OCI-LY1 (cell line): ENCODE results near the gene HLCS.

Experiments used
- H2AFZ ChIP-seq: fragments of 200-600 bp; sonication (generic), shearing (Covaris generic); 2 replicates; pipeline ENCODE4 v1.6.0; 2014; ENCODE audit warnings: antibody characterized with exemption, mild to moderate bottlenecking, low read length
- H3F3A ChIP-seq: fragments of 200-600 bp; sonication (generic), shearing (Covaris generic); 2 replicates; pipeline ENCODE4 v1.6.0; 2014; ENCODE audit warnings: mild to moderate bottlenecking, antibody characterized with exemption, low read length, moderate library complexity; ENCODE audit not compliant: insufficient read depth
- H3K27ac ChIP-seq: fragments of 200-600 bp; sonication (generic); 2 replicates; pipeline ENCODE4 v1.5.1; 2014; ENCODE audit warnings: low read length, mixed run types, mild to moderate bottlenecking, low read depth; ENCODE audit not compliant: poor library complexity, severe bottlenecking
- H3K27me3 ChIP-seq: fragments of 200-600 bp; sonication (generic); 2 replicates; pipeline ENCODE4 v1.6.0; 2014; ENCODE audit warnings: antibody characterized with exemption, mild to moderate bottlenecking, low read length, moderate library complexity; ENCODE audit not compliant: insufficient read depth
- H3K36me3 ChIP-seq: fragments of 200-600 bp; sonication (generic); 2 replicates; pipeline ENCODE4 v1.6.1; 2014; ENCODE audit warnings: mild to moderate bottlenecking, antibody characterized with exemption, low read length, moderate library complexity, mixed read lengths; ENCODE audit not compliant: insufficient read depth
- H3K4me1 ChIP-seq: fragments of 200-600 bp; sonication (generic); 2 replicates; pipeline ENCODE4 v1.5.1; 2014; ENCODE audit warnings: mild to moderate bottlenecking, low read length, moderate library complexity; ENCODE audit not compliant: insufficient read depth, severe bottlenecking
- H3K4me2 ChIP-seq: fragments of 200-600 bp; sonication (generic), shearing (Covaris generic); 2 replicates; pipeline ENCODE4 v1.6.1; 2014; ENCODE audit warnings: low read length
- H3K4me3 ChIP-seq: fragments of 200-600 bp; sonication (generic); 2 replicates; pipeline ENCODE4 v1.5.1; 2014; ENCODE audit warnings: low read length, low read depth, mild to moderate bottlenecking, mixed read lengths; ENCODE audit not compliant: poor library complexity, severe bottlenecking
- H3K79me2 ChIP-seq: fragments of 200-600 bp; shearing (Covaris generic); 2 replicates; pipeline ENCODE4 v1.6.1; 2016; ENCODE audit warnings: mixed run types, low read length, mixed read lengths; ENCODE audit not compliant: insufficient read depth
- H3K9ac ChIP-seq: fragments of 200-600 bp; sonication (generic), shearing (Covaris generic); 2 replicates; pipeline ENCODE4 v1.6.1; 2014; ENCODE audit warnings: mild to moderate bottlenecking, low read length, mixed read lengths
- H3K9me2 ChIP-seq: fragments of 200-600 bp; sonication (generic), shearing (Covaris generic); 2 replicates; pipeline ENCODE4 v1.6.1; 2014; ENCODE audit warnings: low read depth, mild to moderate bottlenecking, low read length, mixed read lengths
- H3K9me3 ChIP-seq: fragments of 200-600 bp; shearing (Covaris generic); 2 replicates; pipeline ENCODE4 v1.6.1; 2014; ENCODE audit warnings: low read length, mixed read lengths
- H4K20me1 ChIP-seq: fragments of 200-600 bp; sonication (generic), shearing (Covaris generic); 2 replicates; pipeline ENCODE4 v1.6.0; 2016; ENCODE audit warnings: mild to moderate bottlenecking, low read length; ENCODE audit not compliant: insufficient read depth
- EZH2 ChIP-seq: fragments of 200-600 bp; sonication (generic), shearing (Covaris generic); IDR thresholded peaks from 2 replicates; pipeline ENCODE4 v1.8.0; 2017; ENCODE audit warnings: borderline replicate concordance, mixed run types, mild to moderate bottlenecking, antibody characterized with exemption, low read length, moderate library complexity, mixed read lengths
- TF ChIP-seq, protein P1 (sequence below): fragments of 200-600 bp; sonication (generic), shearing (Covaris generic); IDR thresholded peaks from 2 replicates; pipeline ENCODE4 v1.5.1; 2017; ENCODE audit warnings: mild to moderate bottlenecking, antibody characterized with exemption, low read length, moderate library complexity, mixed read lengths

HLCS gene

DNA sequence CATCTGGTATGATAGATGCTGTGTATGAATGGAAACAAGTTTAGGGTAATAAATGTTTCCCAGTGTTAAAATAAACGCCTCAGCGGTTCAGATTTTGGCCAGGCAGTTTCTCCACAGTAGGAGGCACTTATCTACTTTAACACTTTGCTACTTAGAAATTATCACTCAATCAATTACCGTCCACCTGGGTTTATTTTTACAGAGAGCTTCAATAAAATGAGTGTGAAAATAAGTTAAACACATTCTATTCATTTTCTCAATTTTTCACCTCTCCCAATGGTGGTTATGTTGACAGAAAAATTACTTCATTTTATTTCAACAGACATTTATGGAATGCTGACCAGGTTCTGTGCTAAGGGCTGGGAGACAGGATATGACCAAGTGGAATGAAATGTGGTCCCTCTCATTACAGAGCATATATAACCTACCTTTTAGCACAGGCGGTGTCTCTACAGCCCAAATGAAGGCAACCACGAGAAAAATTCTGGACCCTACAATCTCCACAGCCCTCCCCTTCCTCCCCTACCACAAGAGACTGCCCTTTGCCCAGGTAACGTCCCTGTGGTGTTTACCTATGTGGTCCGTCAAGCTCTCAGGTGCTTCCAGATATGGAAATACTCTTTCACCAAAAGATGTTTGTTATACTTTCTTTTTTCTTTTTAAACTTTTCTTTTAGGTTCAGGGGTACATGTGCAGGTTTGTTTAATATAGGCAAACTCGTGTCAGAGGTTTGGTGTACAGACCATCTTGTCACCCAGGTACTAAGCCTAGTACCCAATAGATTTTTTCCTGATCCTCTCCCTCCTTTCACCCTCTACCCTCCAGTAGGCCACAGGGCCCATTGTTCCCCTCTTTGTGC lies 105.5 kb downstream of the HLCS start:
- Histone ChIP-seq H2AFZ (no peak overlapping the region), H3K27ac (no peak overlapping the region), H3K27me3 (no peaks in the 10 kb centered on the region), H3K9me2 (no peaks in the 10 kb centered on the region), H3K79me2 (no peaks in the 10 kb centered on the region), H3K4me1 (peaks cover 9% of the 10 kb centered on the region), H3F3A (no peaks in the 10 kb centered on the region), H4K20me1 (no peaks in the 10 kb centered on the region), H3K9ac (no peak overlapping the region), H3K4me3 (no peak overlapping the region), H3K36me3 (no peaks in the 10 kb centered on the region), H3K4me2 (no peak overlapping the region), H3K9me3 (no peaks in the 10 kb centered on the region)
- no peak for TF ChIP-seq EZH2
- TF ChIP-seq, protein P1, sequence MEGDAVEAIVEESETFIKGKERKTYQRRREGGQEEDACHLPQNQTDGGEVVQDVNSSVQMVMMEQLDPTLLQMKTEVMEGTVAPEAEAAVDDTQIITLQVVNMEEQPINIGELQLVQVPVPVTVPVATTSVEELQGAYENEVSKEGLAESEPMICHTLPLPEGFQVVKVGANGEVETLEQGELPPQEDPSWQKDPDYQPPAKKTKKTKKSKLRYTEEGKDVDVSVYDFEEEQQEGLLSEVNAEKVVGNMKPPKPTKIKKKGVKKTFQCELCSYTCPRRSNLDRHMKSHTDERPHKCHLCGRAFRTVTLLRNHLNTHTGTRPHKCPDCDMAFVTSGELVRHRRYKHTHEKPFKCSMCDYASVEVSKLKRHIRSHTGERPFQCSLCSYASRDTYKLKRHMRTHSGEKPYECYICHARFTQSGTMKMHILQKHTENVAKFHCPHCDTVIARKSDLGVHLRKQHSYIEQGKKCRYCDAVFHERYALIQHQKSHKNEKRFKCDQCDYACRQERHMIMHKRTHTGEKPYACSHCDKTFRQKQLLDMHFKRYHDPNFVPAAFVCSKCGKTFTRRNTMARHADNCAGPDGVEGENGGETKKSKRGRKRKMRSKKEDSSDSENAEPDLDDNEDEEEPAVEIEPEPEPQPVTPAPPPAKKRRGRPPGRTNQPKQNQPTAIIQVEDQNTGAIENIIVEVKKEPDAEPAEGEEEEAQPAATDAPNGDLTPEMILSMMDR = no peak

DNA sequence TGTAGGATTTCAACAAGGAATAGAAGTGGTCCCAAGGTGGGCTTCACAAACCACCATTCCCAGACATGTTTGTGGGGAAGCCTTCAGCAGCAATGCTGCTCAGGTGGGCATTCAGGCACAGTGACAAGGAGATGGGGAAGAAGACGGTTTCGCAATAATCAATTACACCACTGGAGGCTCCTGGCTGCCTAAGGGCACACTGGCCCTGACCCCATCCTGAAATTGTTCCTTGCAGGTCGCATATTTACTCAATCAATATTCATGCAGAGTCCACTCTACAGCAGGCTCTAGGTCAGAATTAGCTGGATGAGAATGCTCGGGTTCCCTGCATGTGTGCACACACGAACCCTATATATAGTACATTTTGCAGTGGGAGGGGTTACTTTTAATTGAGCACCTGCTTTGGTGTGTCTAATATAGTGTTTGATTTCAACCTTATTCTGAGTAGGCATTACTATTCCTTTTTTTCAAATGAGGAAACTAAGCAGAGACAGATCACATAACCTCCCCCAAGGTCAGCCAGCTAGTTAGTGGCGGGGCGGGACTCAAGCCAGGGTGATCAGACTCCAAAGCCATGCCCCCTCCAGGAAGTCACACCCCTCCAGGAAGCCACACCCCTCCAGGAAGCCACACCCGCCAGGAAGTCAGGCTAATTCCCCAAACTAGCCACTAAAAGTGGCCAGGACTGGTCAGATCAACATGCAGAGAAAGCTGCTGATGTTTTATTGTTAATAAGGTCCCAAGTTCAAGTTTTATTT lies 106.5 kb downstream of the HLCS start:
- Histone ChIP-seq H2AFZ (no peak overlapping the region), H4K20me1 (no peaks in the 10 kb centered on the region), H3K4me1 (peaks cover 9% of the 10 kb centered on the region), H3K9me2 (no peaks in the 10 kb centered on the region), H3K36me3 (no peaks in the 10 kb centered on the region), H3K9me3 (no peaks in the 10 kb centered on the region), H3K79me2 (no peaks in the 10 kb centered on the region), H3F3A (no peaks in the 10 kb centered on the region), H3K4me3 (no peak overlapping the region), H3K9ac (no peak overlapping the region), H3K4me2 (no peak overlapping the region), H3K27me3 (no peaks in the 10 kb centered on the region), H3K27ac (no peak overlapping the region)
- TF ChIP-seq EZH2 = no peak
- TF ChIP-seq, protein P1 = no peak

DNA sequence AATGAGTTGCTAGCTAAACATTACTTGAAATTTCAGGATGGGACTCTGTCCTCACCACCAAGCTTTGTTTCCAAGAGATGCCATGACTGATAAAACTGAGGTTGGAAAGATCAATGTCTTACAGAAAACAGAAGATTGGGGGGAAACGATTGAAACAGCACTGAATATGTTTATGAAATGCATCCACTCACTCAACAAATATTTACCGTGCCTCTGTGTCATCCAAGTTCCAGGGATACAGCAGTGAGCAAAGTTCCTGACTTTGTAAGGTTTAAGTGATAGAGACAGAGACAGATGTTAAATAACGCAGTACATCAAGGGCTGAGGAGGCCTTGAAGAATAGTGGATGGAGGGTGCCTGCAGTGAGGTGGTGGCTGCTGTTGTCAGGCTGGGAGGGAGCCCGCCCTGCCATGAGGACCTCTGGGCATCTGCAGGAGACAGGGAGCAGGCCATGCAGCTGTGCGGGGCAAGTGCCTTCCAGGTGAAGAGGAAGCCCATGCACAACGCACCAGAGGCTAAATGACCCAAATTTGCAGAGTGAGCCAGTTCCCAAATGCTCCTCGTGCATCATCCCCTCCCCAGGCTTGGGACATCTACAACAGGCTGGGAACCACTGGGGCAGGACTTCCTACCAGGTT lies 108.0 kb downstream of the HLCS start:
- no peak overlapping the region for H3K4me3 ChIP-seq
- H3K79me2 ChIP-seq = no peaks in the 10 kb centered on the region
- H2AFZ ChIP-seq = no peak overlapping the region
- H4K20me1 ChIP-seq = no peaks in the 10 kb centered on the region
- no peaks in the 10 kb centered on the region for H3K27me3 ChIP-seq
- no peaks in the 10 kb centered on the region for H3F3A ChIP-seq
- H3K27ac ChIP-seq = no peak overlapping the region
- H3K9me2 ChIP-seq = no peaks in the 10 kb centered on the region
- no peak overlapping the region for H3K9ac ChIP-seq
- no peaks in the 10 kb centered on the region for H3K36me3 ChIP-seq
- peaks cover 9% of the 10 kb centered on the region for H3K4me1 ChIP-seq
- no peak overlapping the region for H3K4me2 ChIP-seq
- TF ChIP-seq, protein P1 = no peak
- TF ChIP-seq EZH2 = no peak
- H3K9me3 ChIP-seq = no peaks in the 10 kb centered on the region
